A549 treated with Mapracorat at 1 μM for 4 hours (cell line): ENCODE results near the gene SATL1. TPM values are rescaled to one million over a fixed set of nuclear protein-coding genes. Genes with fewer than 3 reads are reported as not detected.

Experiments
- total RNA-seq: library from RNA; stranded (reverse); fragments of 200-300 nt; extraction: Qiagen RNA extraction; gene quantifications from 5 replicates; pipeline ENCODE4 v1.2.3, GENCODE V29; 2022

Gene SATL1, protein sequence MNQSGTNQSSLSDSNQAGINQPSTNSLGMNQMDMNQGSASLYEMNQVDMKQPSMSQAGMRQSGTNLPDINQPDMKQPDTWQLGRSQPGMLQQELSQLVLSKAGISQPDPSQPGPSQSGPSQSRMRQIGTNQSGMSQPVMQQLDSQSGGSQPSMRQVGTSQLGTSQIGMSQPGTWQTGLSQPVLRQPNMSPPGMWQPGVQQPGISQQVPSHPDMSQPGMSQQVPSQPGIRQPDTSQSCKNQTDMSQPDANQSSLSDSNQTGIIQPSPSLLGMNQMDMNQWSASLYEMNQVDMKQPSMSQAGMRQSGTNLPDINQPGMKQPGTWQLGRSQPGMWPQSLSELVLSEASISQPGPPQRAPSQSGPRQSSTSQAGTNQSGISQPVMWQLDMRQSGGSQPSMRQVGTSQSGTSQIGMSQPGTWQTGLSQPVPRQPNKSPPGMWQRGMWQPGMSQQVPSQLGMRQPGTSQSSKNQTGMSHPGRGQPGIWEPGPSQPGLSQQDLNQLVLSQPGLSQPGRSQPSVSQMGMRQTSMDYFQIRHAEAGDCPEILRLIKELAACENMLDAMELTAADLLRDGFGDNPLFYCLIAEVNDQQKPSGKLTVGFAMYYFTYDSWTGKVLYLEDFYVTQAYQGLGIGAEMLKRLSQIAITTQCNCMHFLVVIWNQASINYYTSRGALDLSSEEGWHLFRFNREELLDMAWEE
- total RNA-seq, result not detected in 5 replicates

DNA sequence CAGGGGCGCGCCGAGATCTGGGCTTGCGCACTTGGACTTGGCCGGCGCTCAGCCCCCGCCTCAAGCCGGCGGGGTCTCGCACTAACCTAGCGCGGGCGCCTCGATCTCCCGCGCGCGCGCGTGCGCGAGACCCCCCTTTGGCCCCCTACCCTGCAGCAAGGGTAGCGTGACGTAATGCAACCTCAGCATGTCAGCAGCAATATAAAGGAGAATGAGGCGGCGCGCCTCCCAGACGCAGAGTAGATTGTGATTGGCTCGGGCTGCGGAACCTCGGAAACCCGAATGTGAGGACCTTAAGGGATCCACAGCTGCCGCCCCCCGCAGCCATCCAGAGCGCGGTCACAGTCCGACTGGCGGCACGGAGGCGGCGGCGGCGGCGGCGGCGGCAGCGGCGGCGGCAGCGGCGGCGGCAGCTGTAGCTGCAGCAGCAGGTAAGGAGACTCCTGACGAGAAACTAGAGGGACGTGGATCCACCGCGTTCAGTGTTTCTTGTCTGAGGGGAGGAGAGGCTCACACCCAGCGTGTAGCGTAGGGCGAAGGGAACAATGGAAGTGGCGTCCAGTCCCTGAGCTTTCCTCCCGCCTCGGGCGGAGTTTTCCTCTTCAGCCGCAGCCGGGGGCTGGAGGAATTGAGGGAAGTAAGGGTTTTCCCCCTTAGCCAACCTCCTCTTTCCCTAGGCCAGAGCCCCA is at the start of gene SATL1, which contains the start of gene ZNF711:
Gene SATL1, minus strand, starts transcription at position 19 of the 689 bp plus-strand sequence. CDS start 134,811 bp downstream, outside the sequence.
Gene ZNF711, plus strand, starts transcription at position 231 of the 689 bp plus-strand sequence. CDS start 3,582 bp downstream, outside the sequence.

Other genes with a start within 250 kb of the SATL1 start
- 7.2 to 9.8 TPM (median 8.5 TPM) in 5 replicates for gene APOOL, start 239.9 kb downstream of the SATL1 start, total RNA-seq
- gene ZNF711, start 212 bp upstream of the SATL1 start, total RNA-seq, result 0.69 to 0.84 TPM (median 0.71 TPM) in 5 replicates
- gene POF1B, start 135.9 kb upstream of the SATL1 start, total RNA-seq, result 1.6 to 2.8 TPM (median 2.6 TPM) in 5 replicates